ENCODE measurements around the gene DYNC2I2.

- TF ChIP-seq, protein P1, sequence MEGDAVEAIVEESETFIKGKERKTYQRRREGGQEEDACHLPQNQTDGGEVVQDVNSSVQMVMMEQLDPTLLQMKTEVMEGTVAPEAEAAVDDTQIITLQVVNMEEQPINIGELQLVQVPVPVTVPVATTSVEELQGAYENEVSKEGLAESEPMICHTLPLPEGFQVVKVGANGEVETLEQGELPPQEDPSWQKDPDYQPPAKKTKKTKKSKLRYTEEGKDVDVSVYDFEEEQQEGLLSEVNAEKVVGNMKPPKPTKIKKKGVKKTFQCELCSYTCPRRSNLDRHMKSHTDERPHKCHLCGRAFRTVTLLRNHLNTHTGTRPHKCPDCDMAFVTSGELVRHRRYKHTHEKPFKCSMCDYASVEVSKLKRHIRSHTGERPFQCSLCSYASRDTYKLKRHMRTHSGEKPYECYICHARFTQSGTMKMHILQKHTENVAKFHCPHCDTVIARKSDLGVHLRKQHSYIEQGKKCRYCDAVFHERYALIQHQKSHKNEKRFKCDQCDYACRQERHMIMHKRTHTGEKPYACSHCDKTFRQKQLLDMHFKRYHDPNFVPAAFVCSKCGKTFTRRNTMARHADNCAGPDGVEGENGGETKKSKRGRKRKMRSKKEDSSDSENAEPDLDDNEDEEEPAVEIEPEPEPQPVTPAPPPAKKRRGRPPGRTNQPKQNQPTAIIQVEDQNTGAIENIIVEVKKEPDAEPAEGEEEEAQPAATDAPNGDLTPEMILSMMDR (IDR thresholded peaks at IDR 0.05): no peak
- no peak for TF ChIP-seq ZFX (IDR thresholded peaks at IDR 0.05; ENCODE audit: borderline replicate concordance)
Observed at GRCh38 chr9:128610897-128611296, 45.8 kb downstream of the DYNC2I2 start.
